ENCODE results near the gene DENND5A.

DNA sequence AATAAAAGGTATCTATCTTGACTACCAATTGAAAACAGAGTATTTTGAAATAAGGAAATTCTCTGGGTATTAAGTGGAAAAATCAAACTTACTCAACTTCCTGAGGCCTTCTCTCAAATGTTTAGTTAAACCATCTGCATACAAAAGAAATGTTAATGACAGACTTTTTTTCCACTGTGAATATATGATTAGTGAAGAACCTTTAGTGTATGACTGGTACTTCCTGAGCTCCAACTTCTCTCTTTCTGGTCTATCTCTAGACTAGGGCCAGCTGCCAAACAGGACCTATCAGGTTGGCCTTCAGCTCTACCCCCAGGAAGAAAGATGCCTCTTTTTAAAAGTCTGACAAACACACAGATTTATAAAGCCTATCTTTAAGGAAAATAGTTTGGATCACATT is 105.0 kb downstream of the DENND5A start:
- TF ChIP-seq, protein P1, sequence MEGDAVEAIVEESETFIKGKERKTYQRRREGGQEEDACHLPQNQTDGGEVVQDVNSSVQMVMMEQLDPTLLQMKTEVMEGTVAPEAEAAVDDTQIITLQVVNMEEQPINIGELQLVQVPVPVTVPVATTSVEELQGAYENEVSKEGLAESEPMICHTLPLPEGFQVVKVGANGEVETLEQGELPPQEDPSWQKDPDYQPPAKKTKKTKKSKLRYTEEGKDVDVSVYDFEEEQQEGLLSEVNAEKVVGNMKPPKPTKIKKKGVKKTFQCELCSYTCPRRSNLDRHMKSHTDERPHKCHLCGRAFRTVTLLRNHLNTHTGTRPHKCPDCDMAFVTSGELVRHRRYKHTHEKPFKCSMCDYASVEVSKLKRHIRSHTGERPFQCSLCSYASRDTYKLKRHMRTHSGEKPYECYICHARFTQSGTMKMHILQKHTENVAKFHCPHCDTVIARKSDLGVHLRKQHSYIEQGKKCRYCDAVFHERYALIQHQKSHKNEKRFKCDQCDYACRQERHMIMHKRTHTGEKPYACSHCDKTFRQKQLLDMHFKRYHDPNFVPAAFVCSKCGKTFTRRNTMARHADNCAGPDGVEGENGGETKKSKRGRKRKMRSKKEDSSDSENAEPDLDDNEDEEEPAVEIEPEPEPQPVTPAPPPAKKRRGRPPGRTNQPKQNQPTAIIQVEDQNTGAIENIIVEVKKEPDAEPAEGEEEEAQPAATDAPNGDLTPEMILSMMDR (IDR thresholded peaks at IDR 0.05), result no peak
- TF ChIP-seq POLR2A (IDR thresholded peaks at IDR 0.05; ENCODE audit: low read depth) (no peak), POLR2AphosphoS5 (IDR thresholded peaks at IDR 0.05) (no peak), EP300 (IDR thresholded peaks at IDR 0.05) (no peak)

Data from esophagus muscularis mucosa (tissue), 4 donors.